WERI-Rb-1 (cell line): Measurements from ENCODE around the gene NT5C1A.

Source experiments
- DNase-seq: peaks from one replicate; pipeline ENCODE4 v3.0.0-alpha.2; 2020
- H3K27ac ChIP-seq: fragments of 250-450 bp; sonication (Bioruptor Pico); 2 replicates; pipeline ENCODE4 v1.5.1; 2020; ENCODE audit warnings: mild to moderate bottlenecking, moderate library complexity
- H3K27me3 ChIP-seq: fragments of 250-450 bp; sonication (Bioruptor Pico); 2 replicates; pipeline ENCODE4 v1.5.1; 2021; ENCODE audit warnings: mild to moderate bottlenecking, low read depth, moderate library complexity; ENCODE audit not compliant: insufficient read depth, severe bottlenecking
- H3K36me3 ChIP-seq: fragments of 250-450 bp; sonication (Bioruptor Pico); 2 replicates; pipeline ENCODE4 v1.5.1; 2020; ENCODE audit warnings: mild to moderate bottlenecking, moderate library complexity
- H3K4me3 ChIP-seq: 2 replicates; pipeline ENCODE4 v1.5.1; 2011; ENCODE audit warnings: low read depth, mild to moderate bottlenecking, control low read depth, low read length
- H3K9me3 ChIP-seq: fragments of 250-450 bp; sonication (Bioruptor Pico); 2 replicates; pipeline ENCODE4 v1.5.1; 2021; ENCODE audit warnings: mild to moderate bottlenecking, moderate library complexity; ENCODE audit not compliant: severe bottlenecking
- CTCF ChIP-seq: IDR thresholded peaks from 2 replicates; pipeline ENCODE4 v1.5.1; 2011; ENCODE audit warnings: low read depth, mild to moderate bottlenecking, control low read depth, inconsistent platforms, low read length

The NT5C1A gene

GRCh38 chr1:39609618-39610331 is 62.1 kb downstream of the NT5C1A start:
- DNase-seq: peak; percentile 80
- TF ChIP-seq CTCF: peak; percentile 89
- no peak overlapping the region for H3K27ac ChIP-seq

More at GRCh38 chr1:39609618-39610331, 62.1 kb downstream of the NT5C1A start:
- no peaks in the 10 kb centered on the region for H3K36me3 ChIP-seq
- no peak overlapping the region for H3K4me3 ChIP-seq
- no peaks in the 10 kb centered on the region for H3K27me3 ChIP-seq
- H3K9me3 ChIP-seq: no peaks in the 10 kb centered on the region
